GM19324 (cell line): ENCODE measurements around the gene TREH.
"Not testable (repeated sequence)": the region's sequence is repeated elsewhere in the genome, so short reads cannot be mapped to it uniquely, and the experiment has no call there.

ENCODE experiments used
- ATAC-seq: cut with Tn5 transposase; IDR thresholded peaks from one replicate; pipeline ENCODE4 v1.9.1; 2021; ENCODE audit warnings: mild to moderate bottlenecking, moderate library complexity; ENCODE audit not compliant: unreplicated experiment, low FRiP score

Gene TREH, protein sequence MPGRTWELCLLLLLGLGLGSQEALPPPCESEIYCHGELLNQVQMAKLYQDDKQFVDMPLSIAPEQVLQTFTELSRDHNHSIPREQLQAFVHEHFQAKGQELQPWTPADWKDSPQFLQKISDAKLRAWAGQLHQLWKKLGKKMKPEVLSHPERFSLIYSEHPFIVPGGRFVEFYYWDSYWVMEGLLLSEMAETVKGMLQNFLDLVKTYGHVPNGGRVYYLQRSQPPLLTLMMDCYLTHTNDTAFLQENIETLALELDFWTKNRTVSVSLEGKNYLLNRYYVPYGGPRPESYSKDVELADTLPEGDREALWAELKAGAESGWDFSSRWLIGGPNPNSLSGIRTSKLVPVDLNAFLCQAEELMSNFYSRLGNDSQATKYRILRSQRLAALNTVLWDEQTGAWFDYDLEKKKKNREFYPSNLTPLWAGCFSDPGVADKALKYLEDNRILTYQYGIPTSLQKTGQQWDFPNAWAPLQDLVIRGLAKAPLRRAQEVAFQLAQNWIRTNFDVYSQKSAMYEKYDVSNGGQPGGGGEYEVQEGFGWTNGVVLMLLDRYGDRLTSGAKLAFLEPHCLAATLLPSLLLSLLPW

GRCh38 chr11:118679483-118679882 lies at the start of gene TREH:
TSS of gene TREH (minus strand) at chr11:118679650. CDS start at chr11:118679627, 23 bp downstream.
- ATAC-seq, result no peak

DNA sequence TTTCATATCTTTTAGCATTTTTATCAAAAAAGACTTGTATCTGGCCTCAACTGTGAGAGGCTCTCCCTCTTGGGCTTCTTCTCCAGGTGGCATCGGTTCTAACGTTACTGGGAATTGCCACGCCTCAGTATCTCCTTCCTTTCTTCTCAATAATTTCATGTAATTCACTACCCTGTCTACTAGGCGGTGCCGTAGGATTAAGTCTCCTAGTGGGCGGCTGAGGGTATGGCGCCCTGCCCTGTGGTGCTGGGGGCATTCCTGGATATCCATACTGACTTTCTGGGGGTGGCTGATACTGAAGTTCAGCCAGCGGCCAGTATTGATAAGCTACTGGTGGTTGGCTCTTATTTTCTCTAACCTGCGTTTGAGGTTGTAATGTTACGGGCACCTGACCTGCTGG lies 48.7 kb upstream of the TREH start:
- not testable (repeated sequence) for ATAC-seq

DNA sequence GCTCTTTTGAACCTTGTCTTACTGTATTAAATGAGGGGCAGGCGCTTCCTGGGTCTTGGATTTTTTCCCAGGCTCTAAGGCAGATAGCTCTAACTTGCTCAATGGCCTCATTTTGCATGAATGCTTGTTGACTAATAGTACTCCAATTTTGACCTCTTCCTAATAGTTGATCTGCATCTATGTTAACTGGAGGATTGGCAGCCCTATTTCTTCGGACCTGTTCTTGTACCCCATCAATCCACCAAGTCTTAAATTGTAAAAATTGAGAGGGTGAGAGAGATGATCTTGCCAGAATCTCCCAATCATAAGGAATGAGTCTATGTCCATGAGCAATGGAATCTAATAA lies 48.2 kb upstream of the TREH start:
- ATAC-seq, result not testable (repeated sequence)

- not testable (repeated sequence) for ATAC-seq
Measured at GRCh38 chr11:118727001-118727720, 47.7 kb upstream of the TREH start.

GRCh38 chr11:118721478-118722015 lies 42.1 kb upstream of the TREH start:
- ATAC-seq, result not testable (repeated sequence)

GRCh38 chr11:118720740-118721139 lies 41.3 kb upstream of the TREH start:
- ATAC-seq, result not testable (repeated sequence)

DNA sequence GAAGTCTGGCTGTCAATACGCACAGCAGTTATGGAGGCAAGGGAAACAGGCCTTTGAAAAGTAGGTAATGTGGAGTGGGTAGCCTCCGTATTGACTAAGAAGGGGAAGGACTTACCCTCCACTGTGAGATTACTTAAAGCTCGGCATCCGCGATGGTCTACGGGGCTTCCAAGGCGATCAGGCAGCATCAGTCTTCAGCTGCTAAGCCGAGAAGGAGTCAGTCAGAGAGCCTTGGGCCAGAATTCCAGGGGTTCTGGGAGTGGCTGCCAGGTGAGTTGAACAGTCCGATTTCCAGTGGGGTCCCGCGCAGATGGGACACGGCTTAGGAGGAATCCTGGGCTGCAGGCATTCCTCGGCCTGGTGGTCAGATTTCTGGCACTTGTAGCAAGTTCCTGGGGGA lies 40.6 kb upstream of the TREH start:
- ATAC-seq, result not testable (repeated sequence)

DNA sequence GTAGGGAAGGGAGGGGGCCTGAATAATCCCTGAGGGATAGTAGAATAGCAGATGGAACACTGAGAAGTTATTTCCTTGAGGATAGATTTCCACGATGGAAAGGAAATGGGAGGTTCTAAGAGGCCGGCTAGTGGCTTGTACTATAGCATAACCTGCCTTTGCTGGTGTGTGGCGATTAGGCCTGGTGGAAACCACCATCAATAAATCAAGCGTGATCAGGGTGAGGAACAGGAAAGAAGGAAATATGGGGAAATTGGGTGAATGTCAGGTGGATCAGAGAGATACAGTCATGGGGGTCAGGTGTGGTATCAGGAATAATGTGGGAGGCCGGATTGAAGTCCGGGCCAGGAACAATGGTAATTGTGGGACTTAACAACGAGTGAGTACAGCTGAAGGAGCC lies 39.1 kb upstream of the TREH start:
- ATAC-seq, result not testable (repeated sequence)

DNA sequence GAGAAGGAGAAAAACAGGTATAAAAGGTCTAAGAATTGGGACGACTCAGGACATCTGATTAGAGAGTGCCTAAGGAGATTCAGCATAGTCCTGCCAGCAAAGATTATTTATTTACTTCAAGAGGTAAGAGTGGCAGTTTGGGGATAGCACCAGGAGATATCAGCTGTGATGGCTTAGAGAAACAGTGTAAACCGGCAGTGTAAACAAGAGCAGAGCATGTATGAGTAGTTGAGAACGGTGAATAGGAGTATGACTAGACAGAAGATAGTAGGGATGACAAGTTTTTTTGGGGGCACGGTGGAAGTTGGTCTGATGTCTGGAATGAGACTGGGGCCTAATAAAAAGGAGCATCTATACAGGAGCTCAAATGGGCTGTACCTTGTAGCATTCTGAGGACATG lies 38.3 kb upstream of the TREH start:
- ATAC-seq, result not testable (repeated sequence)

DNA sequence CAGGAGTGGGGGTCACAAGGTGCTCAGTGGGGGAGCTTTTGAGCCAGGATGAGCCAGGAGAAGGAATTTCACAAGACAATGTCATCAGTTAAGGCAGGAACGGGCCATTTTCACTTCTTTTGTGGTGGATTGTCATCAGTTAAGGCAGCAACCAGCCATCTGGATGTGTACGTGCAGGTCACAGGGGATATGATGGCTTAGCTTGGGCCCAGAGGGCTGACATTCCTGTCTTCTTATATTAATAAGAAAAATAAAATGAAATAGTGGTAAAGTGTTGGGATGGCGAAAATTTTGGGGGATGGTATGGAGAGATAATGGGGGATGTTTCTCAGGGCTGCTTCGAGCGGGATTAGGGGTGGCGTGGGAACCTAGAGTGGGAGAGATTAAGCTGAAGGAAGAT lies 37.8 kb upstream of the TREH start:
- not testable (repeated sequence) for ATAC-seq

DNA sequence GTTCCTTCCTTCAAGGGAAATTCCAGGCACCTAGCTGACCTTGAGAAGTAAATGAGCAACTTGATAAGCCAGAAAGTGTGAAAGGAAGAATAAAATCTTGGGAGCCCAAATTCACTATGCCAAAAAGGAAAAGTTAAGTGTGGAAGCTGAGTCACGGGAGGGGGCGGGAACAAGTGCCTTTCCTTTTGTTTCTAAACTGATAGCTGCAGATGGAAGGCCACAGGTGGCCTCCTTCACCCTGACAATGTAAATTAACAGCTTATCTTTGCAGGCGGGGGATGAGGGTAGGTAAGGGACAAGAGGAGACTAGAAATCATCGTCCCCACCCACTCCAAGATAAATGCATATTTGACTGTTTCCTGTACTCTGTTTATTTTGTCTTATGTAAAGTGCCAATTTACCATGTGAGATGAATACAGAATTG lies 36.4 kb upstream of the TREH start:
- ATAC-seq, result no peak

DNA sequence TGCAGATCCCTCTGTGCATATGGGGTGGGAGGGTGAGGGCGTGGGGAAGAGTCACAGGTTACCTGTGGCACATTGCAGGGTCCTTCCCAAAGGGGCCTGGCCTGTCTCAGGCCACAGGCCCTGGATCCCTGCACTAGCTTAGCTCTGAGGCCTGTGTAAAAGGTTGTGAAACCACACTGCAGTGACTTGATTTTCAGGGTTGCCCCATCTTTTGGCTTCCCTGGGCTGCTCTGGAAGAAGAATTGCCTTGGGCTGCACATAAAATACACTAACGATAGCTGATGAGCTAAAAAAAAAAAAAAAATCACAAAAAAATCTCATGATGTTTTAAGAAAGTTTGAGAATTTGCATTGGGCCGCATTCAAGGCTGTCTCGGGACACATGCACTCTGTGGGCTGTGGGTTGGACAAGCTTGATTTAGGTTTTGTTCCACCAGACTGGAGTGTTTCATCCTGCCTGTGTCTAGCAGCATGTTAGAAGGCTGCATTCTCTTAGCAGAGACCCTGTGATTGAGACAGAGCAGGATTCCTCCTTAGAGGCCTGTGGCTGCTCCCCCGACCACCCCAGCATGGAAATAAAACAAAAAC lies 35.9 kb upstream of the TREH start:
- ATAC-seq, result no peak

- no peak for ATAC-seq
Measured at GRCh38 chr11:118714816-118715215, 35.4 kb upstream of the TREH start.

GRCh38 chr11:118714416-118714815 lies 35.0 kb upstream of the TREH start:
- ATAC-seq, result not testable (repeated sequence)

- no peak for ATAC-seq
Measured at GRCh38 chr11:118708296-118708695, 28.8 kb upstream of the TREH start.

DNA sequence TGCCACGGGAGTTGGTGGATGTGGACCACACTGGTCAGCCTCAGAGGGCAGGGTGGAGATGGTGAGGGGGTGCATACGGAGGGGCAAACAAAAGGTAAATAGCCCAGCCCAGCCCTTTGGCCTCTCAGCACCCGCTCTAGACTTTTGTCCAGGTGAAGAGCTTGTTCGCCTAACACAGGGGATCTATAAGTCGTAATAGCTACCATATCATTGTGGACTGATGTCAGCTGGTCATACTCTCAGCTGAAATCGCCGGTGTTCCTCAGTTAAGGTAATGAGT lies 27.0 kb upstream of the TREH start:
- ATAC-seq, result no peak

DNA sequence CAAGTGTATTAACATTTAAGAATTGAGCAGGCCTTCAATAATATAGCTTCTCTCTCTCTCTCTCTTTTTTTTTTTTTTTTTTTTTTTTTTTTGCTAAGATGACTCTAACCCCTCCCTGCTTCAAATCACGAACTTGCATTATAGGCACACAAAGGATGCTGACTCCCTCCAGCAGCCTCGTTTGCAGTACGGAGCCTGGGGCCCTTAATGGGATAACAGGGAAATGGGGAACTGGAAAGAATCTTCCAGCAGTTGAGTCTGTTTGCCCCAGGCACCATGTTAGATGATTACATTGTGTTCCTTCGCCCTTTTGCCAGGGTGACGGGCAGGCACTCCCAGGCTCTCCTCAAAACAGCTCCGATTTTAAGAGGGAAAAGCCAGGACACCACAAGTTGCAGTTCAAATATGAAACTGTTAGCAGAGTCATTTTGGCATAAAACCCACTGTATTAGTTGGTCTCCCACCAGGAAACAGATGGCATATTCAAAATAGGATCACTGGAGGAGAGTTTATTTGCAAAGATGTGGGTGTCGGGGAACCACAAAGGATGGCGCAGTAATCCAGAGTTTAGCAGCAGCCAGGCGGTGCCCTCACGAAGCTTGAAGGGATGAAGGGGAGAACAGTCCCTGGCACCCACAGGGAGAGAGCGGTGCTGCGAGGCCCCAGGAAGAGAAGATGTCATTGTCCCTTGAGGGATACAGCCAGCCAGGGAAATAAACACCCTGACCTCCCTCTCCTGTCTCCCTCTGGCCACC lies 26.5 kb upstream of the TREH start:
- ATAC-seq, result no peak

- no peak for ATAC-seq
Measured at GRCh38 chr11:118705111-118705741, 25.8 kb upstream of the TREH start.

GRCh38 chr11:118703563-118704106 lies 24.2 kb upstream of the TREH start:
- no peak for ATAC-seq
